GM21786 (cell line): ENCODE results near the gene MAN2A1.

Experiments
- ATAC-seq: cut with Tn5 transposase; IDR thresholded peaks from one replicate; pipeline ENCODE4 v1.9.1; 2021; ENCODE audit not compliant: unreplicated experiment

Gene MAN2A1

GRCh38 chr5:109899163-109899535, 209.4 kb downstream of the MAN2A1 start:
- ATAC-seq = no peak

GRCh38 chr5:109900461-109900860, 210.7 kb downstream of the MAN2A1 start:
- ATAC-seq = no peak

- ATAC-seq = no peak
These were observed 211.3 kb downstream of the MAN2A1 start for GRCh38 chr5:109900911-109901627.

GRCh38 chr5:109901628-109901981, 211.9 kb downstream of the MAN2A1 start:
- ATAC-seq = no peak

- ATAC-seq = no peak
These were observed 213.3 kb downstream of the MAN2A1 start for GRCh38 chr5:109903061-109903460.

GRCh38 chr5:109905906-109906305, 216.2 kb downstream of the MAN2A1 start:
- ATAC-seq = no peak

- ATAC-seq = no peak
These were observed 217.5 kb downstream of the MAN2A1 start for GRCh38 chr5:109907189-109907588.

- ATAC-seq = no peak
These were observed 218.0 kb downstream of the MAN2A1 start for GRCh38 chr5:109907731-109908130.

- ATAC-seq = no peak
These were observed 218.6 kb downstream of the MAN2A1 start for GRCh38 chr5:109908366-109908765.

GRCh38 chr5:109910874-109911273, 221.1 kb downstream of the MAN2A1 start:
- peak; percentile 65 for ATAC-seq

- no peak for ATAC-seq
These were observed 222.0 kb downstream of the MAN2A1 start for GRCh38 chr5:109911731-109912130.

GRCh38 chr5:109914906-109915305, 225.2 kb downstream of the MAN2A1 start:
- no peak for ATAC-seq

GRCh38 chr5:109916481-109917153, 226.9 kb downstream of the MAN2A1 start:
- no peak for ATAC-seq
